HG03558 (cell line): Measurements from ENCODE around the gene NFATC2.
"Not testable (repeated sequence)": the region's sequence is repeated elsewhere in the genome, so short reads cannot be mapped to it uniquely, and the experiment has no call there.

Experiments
- ATAC-seq: cut with Tn5 transposase; IDR thresholded peaks from one replicate; pipeline ENCODE4 v1.9.1; 2021; ENCODE audit warnings: moderate number of reproducible peaks; ENCODE audit not compliant: unreplicated experiment; ENCODE audit errors: extremely low read depth

The NFATC2 gene

GRCh38 chr20:51347831-51348230, 194.7 kb downstream of the NFATC2 start:
- ATAC-seq, result no peak

GRCh38 chr20:51346686-51347485, 195.6 kb downstream of the NFATC2 start:
- ATAC-seq, result no peak

- ATAC-seq, result no peak
These were observed 196.9 kb downstream of the NFATC2 start for GRCh38 chr20:51345601-51346101.

GRCh38 chr20:51343802-51344201, 198.7 kb downstream of the NFATC2 start:
- not testable (repeated sequence) for ATAC-seq

GRCh38 chr20:51342510-51343236, 199.8 kb downstream of the NFATC2 start:
- ATAC-seq, result no peak

- ATAC-seq, result no peak
These were observed 200.9 kb downstream of the NFATC2 start for GRCh38 chr20:51341581-51341980.

GRCh38 chr20:51340451-51340840, 202.1 kb downstream of the NFATC2 start:
- ATAC-seq, result no peak

- no peak for ATAC-seq
These were observed 202.6 kb downstream of the NFATC2 start for GRCh38 chr20:51339721-51340450.

- ATAC-seq, result no peak
These were observed 203.7 kb downstream of the NFATC2 start for GRCh38 chr20:51338692-51339440.

- ATAC-seq, result no peak
These were observed 205.3 kb downstream of the NFATC2 start for GRCh38 chr20:51337126-51337805.
